ENCODE measurements around the gene KCNQ1.

Gene KCNQ1

GRCh38 chr11:2574043-2574552 is 129.3 kb downstream of the KCNQ1 start:
- no peak for DNase-seq

- DNase-seq = no peak
These were observed 130.0 kb downstream of the KCNQ1 start for GRCh38 chr11:2574553-2575535.

GRCh38 chr11:2575591-2576051 is 130.8 kb downstream of the KCNQ1 start:
- DNase-seq = no peak

GRCh38 chr11:2576111-2576510 is 131.3 kb downstream of the KCNQ1 start:
- DNase-seq = no peak

GRCh38 chr11:2576549-2576948 is 131.7 kb downstream of the KCNQ1 start:
- DNase-seq = no peak

GRCh38 chr11:2577031-2577990 is 132.5 kb downstream of the KCNQ1 start:
- peak; percentile 1 for DNase-seq

GRCh38 chr11:2577991-2578928 is 133.5 kb downstream of the KCNQ1 start:
- DNase-seq = peak; percentile 1

- DNase-seq = no peak
These were observed 134.1 kb downstream of the KCNQ1 start for GRCh38 chr11:2578929-2579270.

GRCh38 chr11:2579315-2580060 is 134.7 kb downstream of the KCNQ1 start:
- DNase-seq = peak; percentile 1

- DNase-seq = no peak
These were observed 135.2 kb downstream of the KCNQ1 start for GRCh38 chr11:2580061-2580421.

GRCh38 chr11:2580571-2581001 is 135.8 kb downstream of the KCNQ1 start:
- DNase-seq = no peak

- peak; percentile 2 for DNase-seq
These were observed 136.5 kb downstream of the KCNQ1 start for GRCh38 chr11:2581151-2581930.

GRCh38 chr11:2581931-2582350 is 137.1 kb downstream of the KCNQ1 start:
- peak; percentile 0 for DNase-seq

- DNase-seq = no peak
These were observed 137.6 kb downstream of the KCNQ1 start for GRCh38 chr11:2582351-2582945.

GRCh38 chr11:2582946-2583604 is 138.3 kb downstream of the KCNQ1 start:
- peak; percentile 0 for DNase-seq

- peak; percentile 0 for DNase-seq
These were observed 138.8 kb downstream of the KCNQ1 start for GRCh38 chr11:2583605-2583958.

GRCh38 chr11:2584434-2584811 is 139.6 kb downstream of the KCNQ1 start:
- DNase-seq = no peak

- peak; percentile 0 for DNase-seq
These were observed 140.2 kb downstream of the KCNQ1 start for GRCh38 chr11:2584812-2585565.
